ENCODE results near the gene RARG. TPM values are rescaled to one million over a fixed set of nuclear protein-coding genes. Genes with fewer than 3 reads are reported as not detected.

Gene RARG
- total RNA-seq, 1 donor from 2014 or later: 29.8 TPM

DNA sequence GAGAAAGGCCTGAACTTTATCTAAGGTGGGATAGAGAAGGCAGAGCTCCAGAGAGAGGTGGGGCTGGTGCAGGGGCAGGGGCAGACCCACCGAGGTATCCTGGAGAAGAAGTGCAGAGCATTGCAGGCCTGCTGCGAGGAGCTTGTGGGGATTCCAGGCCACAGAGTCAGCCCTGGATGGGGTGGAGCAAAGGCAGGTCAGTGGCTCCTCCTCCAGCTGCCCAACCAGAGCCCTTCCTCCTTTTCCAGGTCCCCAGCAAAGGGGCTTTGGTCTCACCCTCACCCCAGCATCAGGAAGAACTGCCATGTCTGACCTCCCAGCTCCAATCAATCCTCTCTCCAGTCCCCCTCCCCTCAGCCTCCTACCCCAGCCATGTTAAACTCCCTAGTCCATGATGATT is 71.3 kb downstream of the RARG start:
- H3K27ac ChIP-seq: peak overlapping the region in 1 of 2 donors; percentile 11

More for the DNA sequence above, 71.3 kb downstream of the RARG start:
- Histone ChIP-seq H3K36me3 (no peaks in the 10 kb centered on the region), H3K27me3 (no peaks in the 10 kb centered on the region), H3K4me3 (no peak overlapping the region), H3K9me3 (no peaks in the 10 kb centered on the region), H3K4me1 (peaks cover 13 to 25% of the 10 kb centered on the region in 2 donors)
- intact Hi-C loops (cut with DNase I): no loop called here
- TF ChIP-seq, protein P1, sequence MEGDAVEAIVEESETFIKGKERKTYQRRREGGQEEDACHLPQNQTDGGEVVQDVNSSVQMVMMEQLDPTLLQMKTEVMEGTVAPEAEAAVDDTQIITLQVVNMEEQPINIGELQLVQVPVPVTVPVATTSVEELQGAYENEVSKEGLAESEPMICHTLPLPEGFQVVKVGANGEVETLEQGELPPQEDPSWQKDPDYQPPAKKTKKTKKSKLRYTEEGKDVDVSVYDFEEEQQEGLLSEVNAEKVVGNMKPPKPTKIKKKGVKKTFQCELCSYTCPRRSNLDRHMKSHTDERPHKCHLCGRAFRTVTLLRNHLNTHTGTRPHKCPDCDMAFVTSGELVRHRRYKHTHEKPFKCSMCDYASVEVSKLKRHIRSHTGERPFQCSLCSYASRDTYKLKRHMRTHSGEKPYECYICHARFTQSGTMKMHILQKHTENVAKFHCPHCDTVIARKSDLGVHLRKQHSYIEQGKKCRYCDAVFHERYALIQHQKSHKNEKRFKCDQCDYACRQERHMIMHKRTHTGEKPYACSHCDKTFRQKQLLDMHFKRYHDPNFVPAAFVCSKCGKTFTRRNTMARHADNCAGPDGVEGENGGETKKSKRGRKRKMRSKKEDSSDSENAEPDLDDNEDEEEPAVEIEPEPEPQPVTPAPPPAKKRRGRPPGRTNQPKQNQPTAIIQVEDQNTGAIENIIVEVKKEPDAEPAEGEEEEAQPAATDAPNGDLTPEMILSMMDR (IDR thresholded peaks at IDR 0.05): no peak
- no peak for DNase-seq (ENCODE audit: low spot score in 2 of 2)

Other genes starting within 250 kb of the RARG start
- 181 TPM for gene EIF4B, start 225.8 kb downstream of the RARG start, total RNA-seq
- gene TNS2, start 182.1 kb downstream of the RARG start, total RNA-seq: 608 TPM
- 48.6 TPM for gene SPRYD3, start 152.8 kb downstream of the RARG start, total RNA-seq
- 1,664 TPM for gene IGFBP6, start 134.5 kb downstream of the RARG start, total RNA-seq
- not detected for gene SOAT2, start 128.7 kb downstream of the RARG start, total RNA-seq
- gene ZNF740, start 51.5 kb downstream of the RARG start, total RNA-seq: 5.9 TPM
- 30.7 TPM for gene CSAD, start 51.3 kb downstream of the RARG start, total RNA-seq
- 1.6 TPM for gene ITGB7, start 25.0 kb downstream of the RARG start, total RNA-seq
- gene ESPL1, start 36.1 kb upstream of the RARG start, total RNA-seq: not detected
- gene PFDN5, start 63.3 kb upstream of the RARG start, total RNA-seq: 187 TPM
- 27.5 TPM for gene MYG1, start 67.5 kb upstream of the RARG start, total RNA-seq
- gene AAAS, start 89.4 kb upstream of the RARG start, total RNA-seq: 21.2 TPM
- gene SP7, start 104.1 kb upstream of the RARG start, total RNA-seq: not detected
- 49.0 TPM for gene SP1, start 148.0 kb upstream of the RARG start, total RNA-seq
- not detected for gene AMHR2, start 191.6 kb upstream of the RARG start, total RNA-seq
- gene PRR13, start 209.5 kb upstream of the RARG start, total RNA-seq: 20.6 TPM
- 354 TPM for gene PCBP2, start 219.9 kb upstream of the RARG start, total RNA-seq

Measured in ascending aorta (tissue), 2 donors.